Stimulated activated CD8-positive, alpha-beta memory T cell treated with anti-CD3 and anti-CD28 coated beads, Interleukin-15, amount 100 ng/mL, for 4 hours (primary cell): ENCODE data around the gene RPL3.

Source experiments
- DNase-seq, 2 donors: peaks; one replicate each; pipeline ENCODE4 v3.0.0-alpha.2; 2020; ENCODE audit warnings: low read depth in 2 of 2

RPL3 gene

DNA sequence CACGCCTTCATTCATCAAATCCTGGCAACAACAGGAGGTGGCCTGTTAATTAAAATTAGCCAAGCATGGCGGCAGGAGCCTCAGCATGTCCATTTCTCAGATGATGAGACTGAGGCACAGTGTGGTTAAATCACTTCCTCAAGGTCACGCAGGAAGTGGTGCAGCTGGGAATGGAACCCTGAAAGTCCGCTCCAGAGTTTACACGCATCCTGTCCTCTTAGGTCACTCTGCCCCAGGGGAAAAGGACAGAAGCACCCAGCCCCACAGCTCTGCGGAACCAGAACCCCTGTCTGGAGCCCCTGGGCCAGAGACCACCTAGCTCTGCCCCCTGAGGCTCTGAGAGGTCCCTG lies 19.6 kb downstream of the RPL3 start:
- DNase-seq, result no peak

DNA sequence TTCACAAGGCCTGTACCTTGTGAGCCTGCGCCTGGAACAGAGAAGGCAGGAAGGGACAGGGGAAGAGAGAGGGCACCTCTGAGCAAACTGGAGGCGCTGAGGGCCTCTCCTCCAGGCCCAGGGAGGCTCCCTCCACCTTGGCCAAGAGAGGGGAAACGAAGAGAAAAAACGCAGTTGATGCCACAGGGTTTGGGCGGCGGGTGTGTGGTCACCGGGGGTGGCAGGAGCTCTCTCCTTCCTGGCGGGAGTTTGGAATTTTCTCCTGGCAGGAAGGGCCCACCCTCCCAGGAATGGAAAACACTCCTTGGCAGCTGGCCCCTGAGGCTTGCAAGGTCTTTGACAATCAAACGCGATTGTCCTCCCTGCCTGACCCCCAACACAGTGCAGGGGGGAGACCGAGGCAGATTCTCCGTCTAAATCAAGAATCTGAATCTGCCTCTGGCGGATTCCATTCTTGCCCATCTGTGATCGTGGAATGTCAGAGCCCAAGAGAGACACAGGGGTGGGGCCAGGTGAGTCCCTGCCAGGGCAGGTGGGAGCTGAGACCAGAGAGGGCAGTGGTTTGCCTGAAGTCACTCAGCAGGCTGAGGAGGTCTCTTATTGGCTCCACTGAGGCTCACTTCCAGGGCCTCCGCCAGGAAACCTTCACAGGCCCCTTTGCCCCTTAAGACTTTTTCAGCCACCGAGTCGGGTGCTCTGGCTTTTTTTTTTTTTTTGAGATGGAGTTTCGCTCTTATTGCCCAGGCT lies 21.0 kb downstream of the RPL3 start:
- DNase-seq, result no peak

GRCh38 chr22:39297490-39298240 lies 21.8 kb downstream of the RPL3 start:
- DNase-seq, result no peak

- DNase-seq, result no peak
Observed at GRCh38 chr22:39296981-39297489, 22.4 kb downstream of the RPL3 start.

GRCh38 chr22:39296535-39296934 lies 22.9 kb downstream of the RPL3 start:
- no peak for DNase-seq

DNA sequence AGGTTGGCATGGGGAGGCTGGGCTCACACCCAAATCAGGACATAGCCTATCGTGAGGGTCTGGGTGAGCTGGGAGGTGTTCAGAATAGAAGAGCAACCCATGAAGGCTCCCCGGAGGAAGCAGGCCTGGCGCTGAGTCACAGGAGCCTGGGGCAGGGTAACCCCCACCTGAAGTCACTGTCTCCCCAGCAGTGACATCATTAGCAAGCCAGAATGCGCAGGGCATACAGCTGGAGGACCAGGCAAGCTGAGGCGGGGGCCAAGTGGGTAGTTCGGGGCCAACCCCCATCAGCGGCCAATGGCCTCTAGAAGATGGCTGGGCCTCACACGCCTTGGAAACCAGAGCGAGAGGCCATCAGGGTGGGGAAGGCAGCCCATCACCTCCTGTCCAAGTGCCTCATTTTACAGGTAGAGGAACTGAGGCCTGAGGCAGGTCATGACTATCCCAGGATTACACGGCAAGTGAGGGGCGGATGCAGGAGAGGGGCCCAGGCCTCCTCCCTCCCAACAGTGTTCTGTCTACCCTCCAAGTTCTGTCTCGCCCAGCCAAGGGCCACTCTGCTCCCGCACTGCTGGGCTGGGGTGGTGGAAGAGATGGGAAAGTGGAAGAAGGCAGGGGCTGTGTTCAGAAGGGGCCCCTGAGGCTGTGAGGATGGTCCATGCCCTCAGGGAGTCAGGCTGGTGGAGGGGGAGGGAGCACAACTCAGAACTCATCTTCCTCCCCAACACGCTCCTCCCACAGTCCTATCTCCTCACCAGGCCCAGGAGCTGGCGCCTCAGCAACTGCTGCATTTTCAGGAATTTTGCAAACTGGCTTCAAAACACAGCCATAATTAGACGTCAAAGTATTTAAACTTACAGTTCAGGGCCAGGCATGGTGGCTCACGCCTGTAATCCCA lies 24.6 kb downstream of the RPL3 start:
- no peak for DNase-seq

DNA sequence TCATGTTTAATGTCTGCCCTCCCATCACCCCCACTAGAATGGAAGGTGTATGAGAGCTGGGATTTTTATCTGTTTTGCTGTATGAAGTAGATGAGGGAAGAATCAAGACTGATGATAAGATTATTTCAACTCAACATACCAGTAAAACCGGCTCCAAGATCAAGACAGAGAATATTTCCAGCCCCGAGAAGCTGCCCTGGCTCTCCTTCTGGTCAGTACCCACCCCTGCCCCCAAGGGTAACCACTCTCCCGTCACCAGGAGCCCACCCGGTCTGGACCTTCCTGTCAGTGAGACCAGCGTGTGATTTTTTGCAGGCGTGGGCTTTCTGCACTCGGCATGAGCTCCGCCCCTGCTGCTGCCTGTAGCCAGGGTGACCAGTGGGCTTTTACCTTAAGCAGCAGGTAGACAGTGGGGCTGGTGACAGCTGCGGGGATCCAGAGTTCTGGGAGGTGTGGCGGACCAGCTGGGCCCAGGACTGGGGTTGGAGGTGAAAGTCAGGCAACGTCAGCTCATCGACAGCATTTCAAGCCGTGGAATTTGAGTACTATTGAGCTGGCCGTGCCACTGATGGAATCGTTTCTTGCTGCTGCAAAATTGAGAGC lies 25.6 kb downstream of the RPL3 start:
- no peak for DNase-seq

GRCh38 chr22:39292561-39293074 lies 26.8 kb downstream of the RPL3 start:
- DNase-seq, result no peak

- DNase-seq, result no peak
Observed at GRCh38 chr22:39292031-39292462, 27.4 kb downstream of the RPL3 start.

DNA sequence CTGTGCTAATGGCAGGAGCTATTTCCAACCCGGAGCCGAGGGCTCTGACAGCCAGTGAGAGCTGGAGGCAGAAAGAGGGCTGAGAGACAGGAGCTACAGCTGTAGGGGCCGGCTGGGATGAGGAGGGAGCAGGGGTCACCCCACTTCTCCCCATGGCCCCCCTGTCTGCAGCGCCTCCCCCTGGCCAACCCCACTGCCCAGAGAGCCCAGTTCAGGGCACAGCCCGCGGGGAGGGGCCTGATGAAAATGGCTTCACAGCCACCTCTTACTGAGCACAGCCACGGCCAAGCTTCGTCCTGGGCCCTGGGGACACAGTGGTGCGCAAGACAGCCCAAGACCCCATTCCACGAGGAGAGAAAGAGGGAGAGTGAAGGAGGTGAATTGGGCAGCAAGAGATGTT lies 27.9 kb downstream of the RPL3 start:
- DNase-seq, result no peak

DNA sequence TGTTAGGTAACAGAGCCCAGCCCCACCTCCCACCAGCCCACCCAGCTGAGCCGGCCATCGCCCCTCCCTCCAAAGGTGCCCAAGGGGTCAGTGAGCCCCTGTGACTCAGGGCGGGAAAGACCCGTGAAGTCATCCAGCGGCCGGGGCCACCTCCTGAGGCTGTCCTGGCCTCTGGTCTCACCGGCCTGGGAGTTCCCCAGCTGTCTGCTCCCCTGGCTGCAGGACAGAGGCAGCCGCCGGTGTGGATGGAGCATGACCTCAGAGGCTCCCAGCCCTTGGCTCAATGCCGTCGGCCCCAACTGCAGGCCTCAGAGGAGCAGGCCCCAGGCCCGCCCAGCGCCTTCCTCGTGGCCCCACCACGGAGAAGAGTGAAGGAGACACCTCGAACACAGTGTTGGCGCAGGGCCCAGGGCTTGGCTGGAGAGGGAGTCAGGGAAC lies 28.7 kb downstream of the RPL3 start:
- DNase-seq, result no peak

- DNase-seq, result no peak
Observed at GRCh38 chr22:39289975-39290720, 29.3 kb downstream of the RPL3 start.

- no peak for DNase-seq
Observed at GRCh38 chr22:39289533-39289932, 29.9 kb downstream of the RPL3 start.

DNA sequence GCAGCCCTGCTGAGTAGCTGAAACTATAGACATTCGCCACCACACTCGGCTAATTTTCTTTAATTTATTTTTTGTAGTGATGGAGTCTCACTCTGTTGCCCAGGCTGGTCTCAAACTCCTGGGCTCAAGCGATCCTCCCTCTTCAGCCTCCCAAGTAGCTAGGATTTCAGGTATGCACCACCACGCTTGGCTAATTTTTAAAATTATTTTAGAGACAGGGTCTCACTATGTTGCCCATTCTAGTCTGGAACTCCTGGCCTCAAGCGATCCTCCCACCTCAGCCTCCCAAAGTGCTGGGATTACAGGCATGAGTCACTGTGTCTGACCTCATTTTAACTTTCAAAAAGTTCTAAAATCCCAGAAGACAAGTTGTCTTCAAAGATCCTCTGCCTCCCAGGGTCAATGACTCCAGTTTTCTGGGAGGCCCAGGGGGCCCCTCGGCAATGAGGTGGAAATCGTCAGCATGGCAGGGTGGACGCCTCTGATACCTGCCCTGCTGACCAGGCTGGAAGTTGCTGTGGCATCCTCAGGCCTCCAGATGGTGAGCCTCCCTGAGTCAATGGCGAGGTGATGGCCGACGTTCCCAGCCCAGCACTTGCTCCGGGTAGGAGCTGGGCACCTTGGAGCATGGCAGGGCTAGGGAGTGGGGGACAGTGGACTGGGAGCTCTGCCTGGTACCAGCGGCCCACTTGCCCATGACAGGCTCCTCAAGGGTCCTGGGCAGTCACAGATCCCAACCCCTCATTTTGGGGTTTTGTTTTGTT lies 31.1 kb downstream of the RPL3 start:
- DNase-seq, result no peak

GRCh38 chr22:39287076-39287725 lies 32.2 kb downstream of the RPL3 start:
- DNase-seq, result no peak

DNA sequence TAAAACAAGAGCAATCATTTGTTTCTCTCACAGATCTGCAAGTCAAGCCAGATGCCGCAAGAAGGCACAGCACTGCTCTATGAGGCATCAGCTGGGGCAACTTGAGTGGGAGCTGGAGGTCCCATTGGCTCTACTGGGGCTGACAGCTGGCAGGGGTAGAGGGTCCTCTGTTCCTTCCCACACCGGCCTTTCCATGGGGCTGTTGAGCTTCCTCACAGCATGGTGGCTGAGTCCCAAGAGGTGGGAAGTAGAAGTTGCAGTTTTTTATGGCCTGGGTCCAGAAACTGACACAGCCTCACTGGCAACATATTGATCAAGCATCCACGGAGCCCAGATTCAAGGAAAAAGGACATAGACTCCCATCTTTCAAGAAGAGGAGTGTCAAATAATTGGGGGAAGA lies 34.4 kb downstream of the RPL3 start:
- DNase-seq, result no peak

GRCh38 chr22:39284142-39284980 lies 35.1 kb downstream of the RPL3 start:
- DNase-seq, result no peak

DNA sequence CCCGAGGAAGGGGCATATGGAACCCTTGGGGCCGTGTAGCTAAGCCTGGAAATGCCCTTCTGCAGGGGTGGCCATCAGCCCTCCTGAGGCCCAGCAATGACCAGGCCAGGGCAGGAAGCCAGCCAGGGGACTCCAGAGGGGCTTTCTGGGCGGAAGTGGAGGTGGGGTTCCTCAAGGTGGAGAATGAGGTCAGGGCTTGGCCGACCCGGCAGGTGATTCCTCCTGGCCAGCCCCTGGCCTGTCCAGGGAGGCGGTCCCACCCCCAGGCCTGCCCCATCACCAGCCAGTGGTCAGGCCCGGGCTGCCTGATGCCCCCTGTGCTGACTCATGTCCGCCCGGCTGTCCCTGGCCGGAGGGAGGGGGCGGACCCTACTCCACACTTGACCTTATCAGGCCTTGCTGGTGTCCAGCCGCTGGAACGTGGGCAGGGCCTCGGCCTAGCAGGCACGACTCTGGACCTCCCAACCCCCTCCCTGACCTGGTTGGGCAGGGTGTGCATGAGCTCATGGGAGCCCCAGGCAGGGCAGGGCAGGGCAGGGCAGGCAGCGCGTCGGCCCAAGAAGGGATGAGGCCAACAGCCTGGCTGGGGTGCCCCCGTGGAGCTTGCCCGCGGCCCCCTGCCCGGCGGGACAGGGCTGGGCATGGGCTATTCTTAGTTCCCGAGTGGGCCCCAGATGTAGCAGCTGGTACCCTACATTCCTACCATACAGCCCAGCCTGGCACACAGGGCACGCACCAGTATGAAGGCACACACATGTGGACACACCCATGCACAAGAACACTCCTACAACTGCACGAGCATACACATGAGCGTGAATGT lies 35.9 kb downstream of the RPL3 start:
- DNase-seq, result no peak
